ENCODE measurements around the gene PRDM10. TPM values are rescaled to one million over a fixed set of nuclear protein-coding genes. Genes with fewer than 3 reads are reported as not detected.
"Not testable (repeated sequence)": the region's sequence is repeated elsewhere in the genome, so short reads cannot be mapped to it uniquely, and the experiment has no call there.

Gene PRDM10
- total and polyA plus RNA-seq, 12 donors = 0.75 to 5.4 (median 3.5) TPM

DNA sequence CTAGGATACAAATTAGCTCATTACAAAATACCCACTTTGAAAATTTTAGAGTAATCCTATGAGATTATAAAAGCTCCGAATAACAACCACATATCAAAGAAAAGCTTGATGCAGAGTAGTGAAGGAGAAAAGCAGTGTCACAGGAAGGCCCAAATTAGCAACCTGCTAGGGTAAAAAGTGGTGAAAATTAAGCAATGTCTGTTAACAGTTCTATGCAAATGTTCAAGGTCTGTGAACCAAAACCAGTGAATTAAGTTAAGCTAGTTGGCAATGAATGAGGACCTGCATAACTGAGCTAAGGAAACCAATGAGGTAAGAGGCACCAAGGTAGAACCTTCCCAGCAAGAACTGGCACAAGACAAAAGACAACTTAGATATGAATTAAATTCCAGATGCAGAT lies 29.6 kb downstream of the PRDM10 start:
- H3K4me3 ChIP-seq = no peak overlapping the region
- TF ChIP-seq, protein P1, sequence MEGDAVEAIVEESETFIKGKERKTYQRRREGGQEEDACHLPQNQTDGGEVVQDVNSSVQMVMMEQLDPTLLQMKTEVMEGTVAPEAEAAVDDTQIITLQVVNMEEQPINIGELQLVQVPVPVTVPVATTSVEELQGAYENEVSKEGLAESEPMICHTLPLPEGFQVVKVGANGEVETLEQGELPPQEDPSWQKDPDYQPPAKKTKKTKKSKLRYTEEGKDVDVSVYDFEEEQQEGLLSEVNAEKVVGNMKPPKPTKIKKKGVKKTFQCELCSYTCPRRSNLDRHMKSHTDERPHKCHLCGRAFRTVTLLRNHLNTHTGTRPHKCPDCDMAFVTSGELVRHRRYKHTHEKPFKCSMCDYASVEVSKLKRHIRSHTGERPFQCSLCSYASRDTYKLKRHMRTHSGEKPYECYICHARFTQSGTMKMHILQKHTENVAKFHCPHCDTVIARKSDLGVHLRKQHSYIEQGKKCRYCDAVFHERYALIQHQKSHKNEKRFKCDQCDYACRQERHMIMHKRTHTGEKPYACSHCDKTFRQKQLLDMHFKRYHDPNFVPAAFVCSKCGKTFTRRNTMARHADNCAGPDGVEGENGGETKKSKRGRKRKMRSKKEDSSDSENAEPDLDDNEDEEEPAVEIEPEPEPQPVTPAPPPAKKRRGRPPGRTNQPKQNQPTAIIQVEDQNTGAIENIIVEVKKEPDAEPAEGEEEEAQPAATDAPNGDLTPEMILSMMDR (IDR thresholded peaks at IDR 0.05) = no peak
- H3K27me3 ChIP-seq = no peaks in the 10 kb centered on the region
- WGBS, 2 donors = 68 to 73% methylated on average over 1 of the region's 1 CpG
- intact Hi-C loops (cut with DNase I) = no loop called here
- no peaks in the 10 kb centered on the region for H3K9me3 ChIP-seq
- ATAC-seq = peak in 2 of 8 donors; percentile 16 to 31
- no peaks in the 10 kb centered on the region for H3K36me3 ChIP-seq
- H3K27ac ChIP-seq = peak overlapping the region in 1 of 10 donors; percentile 4
- peaks cover 0 to 42% (median 6%) of the 10 kb centered on the region in 9 donors for H3K4me1 ChIP-seq
- no peak for DNase-seq

DNA sequence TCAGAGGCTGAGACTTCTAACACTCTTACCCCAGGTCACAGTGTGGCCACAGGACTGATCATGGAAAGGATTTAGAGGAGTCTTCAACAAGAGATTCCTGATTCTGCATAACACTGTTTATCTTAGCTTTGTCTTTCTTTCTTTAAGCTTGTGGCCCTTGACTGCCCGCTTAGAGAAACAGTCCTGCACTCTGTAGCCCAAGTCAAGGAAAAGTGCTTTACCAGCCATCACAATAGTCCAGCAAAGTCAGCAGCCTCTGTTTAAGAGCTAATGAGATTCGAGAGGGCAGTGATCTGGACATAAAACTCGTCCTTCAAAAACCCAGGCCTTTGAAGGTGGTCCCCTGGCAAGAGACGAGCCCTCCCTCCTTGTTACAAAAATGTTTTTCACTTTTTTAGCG lies 30.0 kb downstream of the PRDM10 start:
- H3K27ac ChIP-seq = peak overlapping the region in 1 of 10 donors; percentile 4
- peaks cover 0 to 42% (median 6%) of the 10 kb centered on the region in 9 donors for H3K4me1 ChIP-seq
- no peaks in the 10 kb centered on the region for H3K27me3 ChIP-seq
- DNase-seq (no peak), ATAC-seq (peak in 1 of 8 donors; percentile 36)
- H3K36me3 ChIP-seq = no peaks in the 10 kb centered on the region
- TF ChIP-seq, protein P1 (IDR thresholded peaks at IDR 0.05) = no peak
- no peaks in the 10 kb centered on the region for H3K9me3 ChIP-seq
- 79 to 80% methylated on average over 5 of the region's 5 CpGs for WGBS, 2 donors
- intact Hi-C loops (cut with DNase I) = no loop called here
- H3K4me3 ChIP-seq = no peak overlapping the region

DNA sequence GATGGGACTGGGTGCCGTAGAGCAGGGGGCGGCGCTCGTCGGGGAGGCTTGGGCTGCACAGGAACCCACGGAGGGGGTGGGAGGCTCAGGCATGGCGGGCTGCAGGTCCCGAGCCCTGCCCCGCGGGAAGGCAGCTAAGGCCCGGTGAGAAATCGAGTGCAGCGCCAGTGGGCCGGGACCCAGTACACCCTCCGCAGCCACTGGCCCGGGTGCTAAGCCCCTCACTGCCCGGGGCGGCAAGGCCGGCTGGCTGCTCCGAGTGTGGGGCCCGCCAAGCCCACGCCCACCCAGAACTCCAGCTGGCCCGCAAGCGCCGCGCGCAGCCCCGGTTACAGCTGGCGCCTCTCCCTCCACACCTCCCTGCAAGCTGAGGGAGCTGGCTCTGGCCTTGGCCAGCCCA lies 30.8 kb downstream of the PRDM10 start:
- H3K4me3 ChIP-seq; H3K9me3 ChIP-seq; H3K27me3 ChIP-seq; ATAC-seq; intact Hi-C loops (cut with DNase I); H3K36me3 ChIP-seq; DNase-seq; H3K27ac ChIP-seq: not testable (repeated sequence)
- peaks cover 0 to 42% (median 6%) of the 10 kb centered on the region in 9 donors for H3K4me1 ChIP-seq
- WGBS, 2 donors = 98% methylated on average over 28 to 29 of the region's 29 CpGs

DNA sequence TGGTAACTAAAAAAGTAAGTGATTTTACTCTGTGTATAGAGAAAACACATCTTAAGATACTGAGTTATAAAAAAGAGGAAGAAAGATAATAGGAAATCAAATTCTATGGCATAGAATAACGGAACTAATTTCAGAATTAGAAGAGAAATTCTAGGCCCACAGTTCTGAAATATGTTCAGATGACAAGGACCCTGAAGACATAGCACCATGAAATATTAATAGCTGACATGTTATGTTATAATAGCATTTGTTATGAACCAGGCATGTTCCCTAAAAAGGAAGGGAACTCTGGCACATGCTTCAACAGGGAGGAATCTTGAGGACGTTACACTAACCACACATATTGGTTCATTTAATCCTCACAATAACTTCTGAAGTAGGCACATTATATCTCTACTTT lies 32.7 kb downstream of the PRDM10 start:
- Histone ChIP-seq H3K4me3 (no peak overlapping the region), H3K27me3 (no peaks in the 10 kb centered on the region), H3K9me3 (no peaks in the 10 kb centered on the region), H3K4me1 (peaks cover 0 to 42% (median 6%) of the 10 kb centered on the region in 9 donors), H3K27ac (no peak overlapping the region), H3K36me3 (no peaks in the 10 kb centered on the region)
- TF ChIP-seq, protein P1 (IDR thresholded peaks at IDR 0.05) = no peak
- DNase-seq = no peak
- ATAC-seq = no peak
- 79 to 83% methylated on average over 2 of the region's 2 CpGs for WGBS, 2 donors
- intact Hi-C loops (cut with DNase I) = no loop called here

DNA sequence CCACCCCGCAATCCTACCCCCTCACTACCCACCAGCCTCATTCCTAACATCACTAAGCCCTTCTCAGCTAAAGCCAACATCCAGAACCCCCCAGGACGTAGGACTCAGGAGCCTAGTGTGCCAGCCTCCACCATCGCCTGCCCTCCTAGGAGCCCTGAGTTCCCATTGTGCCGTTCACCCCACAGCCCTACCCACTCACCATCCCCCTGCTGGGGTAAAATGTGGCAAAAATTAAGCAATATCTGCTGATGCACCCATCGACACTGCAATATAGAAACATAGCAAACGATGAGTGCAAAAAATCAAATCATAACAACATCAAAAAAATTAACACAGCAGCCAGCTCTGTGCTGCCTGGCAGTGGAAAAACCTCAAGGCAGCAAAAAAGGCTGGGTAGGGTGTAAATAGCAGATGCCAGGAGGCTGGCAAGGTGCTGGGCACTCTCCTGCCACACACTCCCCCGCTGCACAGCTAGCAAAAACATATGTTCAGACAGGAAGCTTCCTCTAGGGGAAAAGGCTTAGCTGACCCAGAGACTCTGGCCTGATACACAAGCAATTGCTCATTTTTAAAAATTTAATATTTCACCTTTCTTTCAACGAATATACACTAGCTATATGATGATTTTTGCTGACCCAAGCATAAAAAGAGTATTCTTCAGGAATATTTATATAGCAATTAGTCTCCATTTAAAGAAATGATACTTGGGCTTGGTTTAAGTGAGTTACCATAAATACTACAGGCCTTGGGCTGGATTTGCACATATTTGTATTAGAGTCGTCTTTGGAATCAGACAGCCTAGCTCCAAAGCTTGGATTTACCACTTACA lies 33.8 kb downstream of the PRDM10 start:
- no peak overlapping the region for H3K4me3 ChIP-seq
- H3K4me1 ChIP-seq = peaks cover 0 to 30% (median under 1%) of the 10 kb centered on the region in 9 donors
- H3K36me3 ChIP-seq = no peaks in the 10 kb centered on the region
- no peak for DNase-seq
- H3K27ac ChIP-seq = no peak overlapping the region
- ATAC-seq = no peak
- intact Hi-C loops (cut with DNase I) = no loop called here
- no peaks in the 10 kb centered on the region for H3K9me3 ChIP-seq
- TF ChIP-seq, protein P1 (IDR thresholded peaks at IDR 0.05) = no peak
- H3K27me3 ChIP-seq = no peaks in the 10 kb centered on the region
- 82 to 86% methylated on average over 9 of the region's 9 CpGs for WGBS, 2 donors

Data from heart right ventricle (tissue), 16 donors.